Progenitor cell of endocrine pancreas (in vitro differentiated cells): ENCODE results near the gene NSUN7. TPM values are rescaled to one million over a fixed set of nuclear protein-coding genes. Genes with fewer than 3 reads are reported as not detected.

Experiments
- DNase-seq: peaks from one replicate; pipeline ENCODE4 v3.0.0; 2021; ENCODE audit warnings: low spot score; ENCODE audit not compliant: unreplicated experiment
- H3K27ac Mint-ChIP-seq: 2 replicates; pipeline ENCODE4 v1.8.0; 2021; ENCODE audit warnings: mild to moderate bottlenecking, moderate library complexity, mixed read lengths
- H3K27me3 Mint-ChIP-seq: 2 replicates; pipeline ENCODE4 v1.8.0; 2021; ENCODE audit warnings: mixed read lengths
- H3K36me3 Mint-ChIP-seq: 2 replicates; pipeline ENCODE4 v1.8.0; 2022; ENCODE audit warnings: mixed read lengths; ENCODE audit not compliant: insufficient read depth
- H3K4me1 Mint-ChIP-seq: 2 replicates; pipeline ENCODE4 v1.8.0; 2021; ENCODE audit warnings: low read depth, mixed read lengths
- H3K4me3 Mint-ChIP-seq: 2 replicates; pipeline ENCODE4 v1.8.0; 2021; ENCODE audit warnings: low read depth, mild to moderate bottlenecking, moderate library complexity, mixed read lengths
- H3K9me3 Mint-ChIP-seq: 2 replicates; pipeline ENCODE4 v1.8.0; 2021; ENCODE audit warnings: low read depth, mixed read lengths
- total RNA-seq: library from RNA; stranded (reverse); gene quantifications from 2 replicates; pipeline ENCODE4 v1.2.1, GENCODE V29; 2021
- TF ChIP-seq, protein P1 (sequence below): fragments of 200-600 bp; sonication (generic); IDR thresholded peaks from one replicate; pipeline ENCODE4 v1.5.0; 2021; ENCODE audit warnings: antibody characterized with exemption, mild to moderate bottlenecking; ENCODE audit not compliant: unreplicated experiment

NSUN7 gene
- total RNA-seq, 1 donor from 2014 or later: 17.5 TPM

DNA sequence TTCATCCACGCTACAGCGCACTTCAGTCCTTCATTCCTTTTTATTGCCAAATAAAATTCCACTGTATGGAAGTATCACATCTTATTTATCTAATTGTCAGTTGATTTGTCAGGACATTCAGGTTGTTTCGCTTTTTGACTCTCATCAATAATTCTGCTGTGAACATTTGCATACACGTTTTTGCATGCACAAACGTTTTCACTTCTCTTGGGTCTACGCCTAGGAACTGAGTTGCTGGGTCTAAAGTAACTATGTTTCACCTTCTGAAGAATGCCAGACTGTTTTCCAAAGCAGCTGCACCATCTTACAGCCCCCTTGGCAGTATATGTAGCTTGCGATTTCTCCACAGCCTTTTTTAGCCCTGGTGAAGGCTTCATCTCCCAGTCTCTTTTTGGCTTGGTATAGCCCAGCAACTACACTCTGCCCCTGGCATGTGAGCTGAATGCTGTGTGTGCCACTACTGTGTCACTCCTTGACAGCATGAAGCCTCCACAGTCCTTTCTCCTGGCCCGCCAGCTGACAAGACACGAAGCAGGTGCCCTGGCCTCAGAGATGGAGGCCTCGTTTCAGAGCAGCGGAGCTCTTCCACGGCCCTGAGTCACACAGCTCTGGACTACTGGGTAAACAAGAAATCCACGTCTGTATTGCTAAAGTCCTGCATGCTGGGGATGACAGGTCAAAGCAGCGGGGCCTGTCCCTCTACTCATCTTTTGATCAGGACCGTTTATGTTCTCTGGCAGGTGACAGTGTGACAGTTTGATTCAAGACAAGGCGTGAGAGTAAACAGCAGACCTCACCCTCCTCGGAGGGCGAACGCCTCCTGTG, 75.5 kb downstream of the NSUN7 start:
- Mint-ChIP-seq H3K9me3 (no peaks in the 10 kb centered on the region), H3K4me1 (no peaks in the 10 kb centered on the region), H3K27me3 (no peaks in the 10 kb centered on the region), H3K36me3 (peaks cover 25% of the 10 kb centered on the region), H3K4me3 (no peak overlapping the region), H3K27ac (no peak overlapping the region)
- no peak for DNase-seq
- TF ChIP-seq, protein P1, sequence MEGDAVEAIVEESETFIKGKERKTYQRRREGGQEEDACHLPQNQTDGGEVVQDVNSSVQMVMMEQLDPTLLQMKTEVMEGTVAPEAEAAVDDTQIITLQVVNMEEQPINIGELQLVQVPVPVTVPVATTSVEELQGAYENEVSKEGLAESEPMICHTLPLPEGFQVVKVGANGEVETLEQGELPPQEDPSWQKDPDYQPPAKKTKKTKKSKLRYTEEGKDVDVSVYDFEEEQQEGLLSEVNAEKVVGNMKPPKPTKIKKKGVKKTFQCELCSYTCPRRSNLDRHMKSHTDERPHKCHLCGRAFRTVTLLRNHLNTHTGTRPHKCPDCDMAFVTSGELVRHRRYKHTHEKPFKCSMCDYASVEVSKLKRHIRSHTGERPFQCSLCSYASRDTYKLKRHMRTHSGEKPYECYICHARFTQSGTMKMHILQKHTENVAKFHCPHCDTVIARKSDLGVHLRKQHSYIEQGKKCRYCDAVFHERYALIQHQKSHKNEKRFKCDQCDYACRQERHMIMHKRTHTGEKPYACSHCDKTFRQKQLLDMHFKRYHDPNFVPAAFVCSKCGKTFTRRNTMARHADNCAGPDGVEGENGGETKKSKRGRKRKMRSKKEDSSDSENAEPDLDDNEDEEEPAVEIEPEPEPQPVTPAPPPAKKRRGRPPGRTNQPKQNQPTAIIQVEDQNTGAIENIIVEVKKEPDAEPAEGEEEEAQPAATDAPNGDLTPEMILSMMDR: no peak

DNA sequence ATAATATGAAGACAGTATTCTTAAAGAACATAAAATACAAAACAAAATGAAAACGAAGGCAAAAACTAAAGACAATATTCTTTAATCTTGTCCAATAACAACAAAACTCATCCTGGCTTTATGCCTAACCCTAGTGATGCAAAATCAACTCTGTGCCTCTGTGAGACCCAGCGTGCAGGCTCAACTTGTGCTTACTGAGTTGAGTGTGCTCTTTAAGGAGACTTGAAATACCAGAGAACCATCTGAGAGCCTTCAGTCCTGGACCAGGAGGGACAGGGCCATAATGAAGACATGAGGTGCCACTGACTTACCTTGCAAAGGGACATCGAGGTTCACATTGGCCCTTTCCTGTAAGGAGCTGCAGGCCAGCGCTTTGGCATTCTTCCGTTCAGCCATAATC, 77.1 kb downstream of the NSUN7 start:
- no peak overlapping the region for H3K27ac Mint-ChIP-seq
- TF ChIP-seq, protein P1: no peak
- H3K4me3 Mint-ChIP-seq: no peak overlapping the region
- no peak for DNase-seq
- no peaks in the 10 kb centered on the region for H3K9me3 Mint-ChIP-seq
- no peaks in the 10 kb centered on the region for H3K27me3 Mint-ChIP-seq
- H3K36me3 Mint-ChIP-seq: peaks cover 22% of the 10 kb centered on the region
- no peaks in the 10 kb centered on the region for H3K4me1 Mint-ChIP-seq

DNA sequence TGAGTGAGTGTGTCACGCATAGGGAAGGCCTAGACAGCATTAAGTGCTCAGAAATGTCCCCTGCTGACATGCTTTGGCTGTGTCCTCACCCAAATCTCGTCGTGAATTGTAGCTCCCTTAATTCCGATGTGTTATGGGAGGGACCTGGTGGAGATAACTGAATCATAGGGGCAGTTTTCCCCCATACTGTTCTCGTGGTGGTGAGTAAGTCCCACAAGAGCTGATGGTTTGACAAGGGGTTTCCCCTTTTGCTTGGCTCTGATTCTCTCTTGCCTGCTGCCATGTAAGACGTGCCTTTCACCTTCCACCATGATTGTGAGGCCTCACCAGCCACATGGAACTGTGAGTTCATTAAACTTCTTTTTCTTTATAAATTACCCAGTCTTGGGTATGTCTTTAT, 78.0 kb downstream of the NSUN7 start:
- Mint-ChIP-seq H3K4me3 (no peak overlapping the region), H3K27ac (no peak overlapping the region), H3K27me3 (no peaks in the 10 kb centered on the region), H3K4me1 (no peaks in the 10 kb centered on the region), H3K36me3 (peaks cover 12% of the 10 kb centered on the region), H3K9me3 (no peaks in the 10 kb centered on the region)
- DNase-seq: no peak
- TF ChIP-seq, protein P1: no peak

DNA sequence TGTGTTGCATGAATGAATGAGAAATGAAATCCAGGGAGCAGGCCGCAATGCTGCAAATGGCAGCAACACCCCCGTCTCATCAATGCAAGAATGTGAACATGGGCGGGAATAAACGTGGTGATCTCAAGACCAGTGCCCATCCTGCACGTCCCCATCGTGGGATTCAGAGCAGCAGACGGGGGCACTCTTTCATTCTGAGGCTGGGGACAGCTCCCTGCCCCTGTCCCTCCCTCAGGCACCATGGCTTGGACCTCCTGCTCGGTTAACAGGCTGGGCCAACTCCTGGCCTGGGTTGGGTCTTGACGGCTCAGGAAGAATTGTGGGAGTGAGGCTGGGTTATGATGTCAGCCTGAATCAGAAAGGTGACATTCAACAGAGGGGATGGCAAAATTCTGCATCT, 78.9 kb downstream of the NSUN7 start:
- Mint-ChIP-seq H3K9me3 (no peaks in the 10 kb centered on the region), H3K27me3 (no peaks in the 10 kb centered on the region), H3K4me3 (no peak overlapping the region), H3K36me3 (peaks cover 16% of the 10 kb centered on the region), H3K4me1 (no peaks in the 10 kb centered on the region), H3K27ac (no peak overlapping the region)
- DNase-seq: no peak
- TF ChIP-seq, protein P1: no peak

DNA sequence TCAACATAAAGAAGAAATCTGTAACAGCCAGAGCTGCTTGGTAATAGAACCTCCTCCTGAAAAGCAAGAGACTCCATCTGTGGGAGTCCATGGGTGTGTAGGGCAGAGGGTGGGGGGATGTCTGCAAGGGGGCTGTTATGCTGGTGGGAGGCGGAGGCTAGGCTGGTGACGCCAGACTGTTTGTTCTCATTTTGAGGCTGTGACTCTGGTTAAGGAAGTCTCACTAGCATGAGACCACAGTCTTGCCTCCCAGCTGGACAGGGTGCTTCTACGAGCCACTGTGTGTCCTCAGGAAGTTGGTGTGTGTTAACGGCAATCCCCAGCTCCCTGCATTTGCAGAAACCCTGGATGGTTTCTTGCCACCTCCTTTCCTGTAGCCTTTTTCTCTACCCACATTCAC, 79.8 kb downstream of the NSUN7 start:
- Mint-ChIP-seq H3K36me3 (peaks cover 16% of the 10 kb centered on the region), H3K9me3 (no peaks in the 10 kb centered on the region)

More for the DNA sequence above, 79.8 kb downstream of the NSUN7 start:
- H3K4me3 Mint-ChIP-seq: no peak overlapping the region
- H3K4me1 Mint-ChIP-seq: no peaks in the 10 kb centered on the region
- TF ChIP-seq, protein P1: no peak
- no peaks in the 10 kb centered on the region for H3K27me3 Mint-ChIP-seq
- H3K27ac Mint-ChIP-seq: no peak overlapping the region
- DNase-seq: no peak
